LNCaP clone FGC (cell line): ENCODE results near the gene LRP4.

ENCODE experiments used
- DNase-seq: peaks from one replicate; pipeline ENCODE4 v3.0.0-alpha.2; 2011; ENCODE audit warnings: low read depth
- H3K4me3 ChIP-seq: 2 replicates; pipeline ENCODE4 v1.5.1; 2011; ENCODE audit warnings: mild to moderate bottlenecking, low read depth, low read length, control low read depth
- TF ChIP-seq, protein P1 (sequence below): IDR thresholded peaks from 2 replicates; pipeline ENCODE4 v1.5.1; 2012; ENCODE audit warnings: mild to moderate bottlenecking; ENCODE audit not compliant: control insufficient read depth, insufficient read depth; ENCODE audit errors: extremely low read depth

The LRP4 gene

DNA sequence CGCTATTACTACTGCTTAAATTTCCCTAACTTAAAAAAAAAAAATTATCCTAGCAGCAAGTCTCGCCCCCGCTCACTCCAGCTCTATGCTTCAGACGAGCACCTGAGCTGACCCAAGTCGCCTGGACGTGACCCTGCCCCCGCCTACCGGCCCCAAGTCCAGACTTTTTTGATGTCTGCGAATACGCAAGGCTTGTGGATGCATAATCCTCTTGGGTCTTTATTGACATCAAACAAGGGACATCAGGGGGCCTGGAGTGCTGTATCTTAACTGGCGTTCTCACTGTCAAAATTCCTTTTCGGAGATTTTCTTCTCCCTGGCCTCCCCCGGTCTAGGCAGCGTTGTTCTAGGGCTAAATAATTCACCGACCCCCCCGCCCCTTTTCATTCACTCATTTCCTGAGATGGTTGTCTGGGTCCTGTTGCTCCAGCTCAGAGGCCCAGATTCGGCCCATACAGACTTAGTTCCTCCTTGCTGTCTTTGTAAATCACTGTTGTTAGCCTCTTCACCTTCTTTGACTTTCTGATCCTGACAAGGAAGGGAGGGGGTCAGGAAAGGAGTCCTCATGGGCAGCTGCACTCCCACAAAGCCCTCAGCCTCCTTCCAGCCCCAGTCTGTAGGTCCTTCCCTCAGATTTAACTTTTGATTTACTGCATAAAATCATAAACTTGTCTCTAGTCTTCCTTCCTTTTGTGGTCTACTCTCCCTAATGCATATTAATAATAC lies 601 bp upstream of the LRP4 start:
- no peak for DNase-seq
- H3K4me3 ChIP-seq = no peak overlapping the region
- TF ChIP-seq, protein P1, sequence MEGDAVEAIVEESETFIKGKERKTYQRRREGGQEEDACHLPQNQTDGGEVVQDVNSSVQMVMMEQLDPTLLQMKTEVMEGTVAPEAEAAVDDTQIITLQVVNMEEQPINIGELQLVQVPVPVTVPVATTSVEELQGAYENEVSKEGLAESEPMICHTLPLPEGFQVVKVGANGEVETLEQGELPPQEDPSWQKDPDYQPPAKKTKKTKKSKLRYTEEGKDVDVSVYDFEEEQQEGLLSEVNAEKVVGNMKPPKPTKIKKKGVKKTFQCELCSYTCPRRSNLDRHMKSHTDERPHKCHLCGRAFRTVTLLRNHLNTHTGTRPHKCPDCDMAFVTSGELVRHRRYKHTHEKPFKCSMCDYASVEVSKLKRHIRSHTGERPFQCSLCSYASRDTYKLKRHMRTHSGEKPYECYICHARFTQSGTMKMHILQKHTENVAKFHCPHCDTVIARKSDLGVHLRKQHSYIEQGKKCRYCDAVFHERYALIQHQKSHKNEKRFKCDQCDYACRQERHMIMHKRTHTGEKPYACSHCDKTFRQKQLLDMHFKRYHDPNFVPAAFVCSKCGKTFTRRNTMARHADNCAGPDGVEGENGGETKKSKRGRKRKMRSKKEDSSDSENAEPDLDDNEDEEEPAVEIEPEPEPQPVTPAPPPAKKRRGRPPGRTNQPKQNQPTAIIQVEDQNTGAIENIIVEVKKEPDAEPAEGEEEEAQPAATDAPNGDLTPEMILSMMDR = no peak

DNA sequence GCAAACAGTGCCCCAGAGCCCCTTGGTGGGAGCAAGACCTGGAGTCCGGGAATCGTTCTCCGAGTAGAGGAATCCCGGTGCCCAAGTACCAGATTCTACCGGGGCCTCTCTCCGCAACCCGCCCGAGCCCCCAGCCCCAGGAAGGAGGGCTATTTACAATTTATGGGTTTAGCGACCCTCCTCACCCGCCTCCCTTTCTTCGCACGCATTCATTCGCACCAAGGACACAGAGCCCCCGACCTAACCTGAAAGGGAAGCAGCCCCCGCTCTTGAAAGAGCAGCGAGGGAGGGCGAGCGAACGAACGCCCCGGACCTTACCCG lies 628 bp downstream of the LRP4 start:
- TF ChIP-seq, protein P1 = no peak
- H3K4me3 ChIP-seq = no peak overlapping the region
- DNase-seq = no peak

DNA sequence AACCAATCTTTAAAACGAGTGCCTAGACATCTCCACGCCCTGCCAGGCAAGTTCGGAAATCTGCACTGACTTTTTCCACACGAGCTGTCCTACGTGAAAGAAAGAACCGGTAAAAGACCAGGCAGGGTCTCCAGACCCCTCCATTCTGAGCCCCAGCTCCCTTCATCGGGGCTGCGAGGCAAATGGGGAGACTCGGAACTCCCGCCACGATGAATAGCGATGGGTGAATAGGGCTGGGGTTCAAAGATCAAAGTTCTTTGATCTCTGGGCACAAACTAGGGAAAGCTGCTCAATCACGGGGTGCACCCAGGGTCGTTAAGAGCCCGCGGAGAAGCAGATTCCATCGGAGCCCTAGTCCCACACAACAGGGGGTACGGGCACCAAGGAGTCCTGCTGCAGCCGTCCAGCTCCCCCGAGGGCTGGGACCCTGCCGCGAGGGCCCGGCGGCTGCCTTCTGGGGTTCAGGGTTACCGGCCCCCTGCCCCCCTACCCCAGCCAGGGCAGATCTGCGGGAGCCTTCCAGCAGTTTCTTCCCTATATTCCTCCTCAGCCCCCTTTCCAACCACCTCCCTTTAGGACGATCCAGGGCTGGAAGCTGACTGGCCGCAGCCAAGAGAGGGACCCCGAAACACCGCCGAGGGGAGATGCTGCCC lies 1.1 kb downstream of the LRP4 start:
- TF ChIP-seq, protein P1 = no peak
- H3K4me3 ChIP-seq = no peak overlapping the region
- no peak for DNase-seq

DNA sequence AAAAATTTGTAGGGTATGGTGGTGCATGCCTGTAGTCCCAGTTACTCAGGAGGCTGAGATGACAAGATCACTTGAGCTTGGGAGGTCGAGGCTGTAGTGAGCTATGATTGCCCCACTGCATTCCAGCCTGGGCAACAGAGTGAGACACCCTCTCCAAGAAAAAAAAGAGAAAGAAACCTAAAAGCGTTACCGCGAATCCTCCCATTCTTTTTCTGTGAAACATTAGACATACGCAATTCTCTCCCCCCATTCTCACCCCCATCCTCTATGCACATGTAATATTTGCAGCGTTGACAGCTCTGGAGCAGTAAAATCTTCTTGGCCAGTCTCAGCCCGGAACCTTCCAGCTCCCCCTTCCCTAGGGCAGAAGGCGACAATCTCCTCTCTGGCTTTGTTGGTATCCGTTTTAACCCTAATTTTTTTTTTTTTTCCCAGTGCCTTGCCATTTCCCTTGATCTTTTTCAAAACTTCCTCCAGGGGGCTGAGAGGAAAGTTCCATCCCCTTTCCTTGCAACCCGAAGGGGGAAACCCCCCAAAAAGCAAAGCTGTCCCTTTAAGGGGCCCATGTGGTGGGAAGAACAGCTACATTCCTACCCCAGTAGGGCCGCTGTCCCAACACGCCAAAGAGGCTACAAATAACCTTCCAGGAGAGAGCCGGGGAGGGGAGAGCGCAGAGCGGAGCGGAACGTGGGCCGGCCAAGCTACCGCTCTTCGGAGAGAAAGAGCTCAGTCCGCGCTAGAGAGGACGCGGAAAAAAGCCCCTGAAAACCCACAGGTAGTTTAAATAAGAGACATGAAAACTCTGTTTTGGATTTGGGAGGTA lies 1.9 kb downstream of the LRP4 start:
- no peak overlapping the region for H3K4me3 ChIP-seq
- DNase-seq = no peak
- TF ChIP-seq, protein P1 = no peak

DNA sequence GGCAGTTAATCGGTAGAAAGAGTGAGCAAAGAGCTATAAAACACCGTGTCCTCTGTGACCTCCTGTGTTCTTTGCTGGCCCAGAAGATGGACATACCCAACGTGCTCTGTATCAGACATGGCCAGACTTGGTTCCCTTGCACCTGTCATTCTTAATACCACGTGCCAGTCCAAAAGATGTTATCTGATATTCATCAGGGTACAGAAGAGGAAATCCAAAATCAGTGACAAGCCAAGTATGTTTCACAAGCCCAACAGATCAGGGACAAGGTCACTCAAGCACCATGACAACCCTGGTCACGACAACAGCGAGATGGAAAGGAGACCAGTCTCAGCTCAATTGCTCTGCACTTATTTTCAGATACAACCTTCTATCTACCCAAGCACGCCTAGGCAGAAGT lies 3.4 kb downstream of the LRP4 start:
- no peak overlapping the region for H3K4me3 ChIP-seq
- TF ChIP-seq, protein P1 = no peak

DNA sequence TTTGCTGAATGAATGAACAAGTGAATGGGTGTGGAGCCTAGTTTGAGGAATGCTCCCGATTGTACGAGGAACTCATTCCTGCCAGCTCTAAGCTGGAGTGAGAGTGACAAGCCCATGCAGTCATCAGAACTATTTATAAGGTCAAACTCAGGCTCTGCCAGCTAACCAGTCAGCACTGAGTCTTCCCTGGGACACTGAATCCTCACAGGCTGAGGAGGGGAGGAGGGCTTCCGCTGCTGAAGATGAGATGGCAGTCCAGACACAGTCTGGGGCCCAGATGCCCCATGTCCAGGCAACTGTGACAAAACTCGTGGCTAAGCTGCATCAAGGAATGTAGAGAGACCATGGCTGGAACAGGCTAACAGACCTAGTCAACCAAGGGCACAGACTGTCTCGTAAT lies 4.0 kb downstream of the LRP4 start:
- DNase-seq = no peak
- TF ChIP-seq, protein P1 = no peak
- no peak overlapping the region for H3K4me3 ChIP-seq

More for the DNA sequence above, 3.4 kb downstream of the LRP4 start:
- DNase-seq = no peak
